ENCODE data around the gene FLII.
A peak's percentile ranks its signal among the peaks of the same experiment; 100 is the strongest.
"Not testable (repeated sequence)": the region's sequence is repeated elsewhere in the genome, so short reads cannot be mapped to it uniquely, and the experiment has no call there.

The FLII gene

GRCh38 chr17:18238299-18238698 is 20.2 kb downstream of the FLII start:
- DNase-seq, result no peak

GRCh38 chr17:18237461-18237860 is 21.1 kb downstream of the FLII start:
- no peak for DNase-seq

- DNase-seq, result no peak
Observed at GRCh38 chr17:18236494-18236893, 22.0 kb downstream of the FLII start.

GRCh38 chr17:18235743-18236256 is 22.7 kb downstream of the FLII start:
- DNase-seq, result no peak

- no peak for DNase-seq
Observed at GRCh38 chr17:18234853-18235380, 23.6 kb downstream of the FLII start.

- DNase-seq, result no peak
Observed at GRCh38 chr17:18233803-18234518, 24.6 kb downstream of the FLII start.

GRCh38 chr17:18231164-18231563 is 27.4 kb downstream of the FLII start:
- DNase-seq, result no peak

GRCh38 chr17:18230288-18231141 is 28.0 kb downstream of the FLII start:
- DNase-seq, result no peak

- no peak for DNase-seq
Observed at GRCh38 chr17:18229771-18230170, 28.8 kb downstream of the FLII start.

- DNase-seq, result no peak
Observed at GRCh38 chr17:18229254-18229653, 29.3 kb downstream of the FLII start.

- DNase-seq, result no peak
Observed at GRCh38 chr17:18228176-18228682, 30.3 kb downstream of the FLII start.

GRCh38 chr17:18227635-18228034 is 30.9 kb downstream of the FLII start:
- no peak for DNase-seq

- DNase-seq, result no peak
Observed at GRCh38 chr17:18226284-18226945, 32.1 kb downstream of the FLII start.

- no peak for DNase-seq
Observed at GRCh38 chr17:18225642-18226283, 32.8 kb downstream of the FLII start.

- DNase-seq, result peak; percentile 59
Observed at GRCh38 chr17:18225121-18225641, 33.4 kb downstream of the FLII start, which contains the start of gene LLGL1. LLGL1 (plus strand) TSS chr17:18225635; CDS start chr17:18225683, 48 bp downstream.

- DNase-seq, result no peak
Observed at GRCh38 chr17:18224387-18225120, 34.0 kb downstream of the FLII start.

GRCh38 chr17:18224053-18224386 is 34.5 kb downstream of the FLII start:
- DNase-seq, result no peak

- no peak for DNase-seq
Observed at GRCh38 chr17:18218756-18219415, 39.7 kb downstream of the FLII start.

GRCh38 chr17:18217412-18218015 is 41.0 kb downstream of the FLII start:
- DNase-seq, result no peak

- not testable (repeated sequence) for DNase-seq
Observed at GRCh38 chr17:18216906-18217305, 41.6 kb downstream of the FLII start.
